ENCODE data around the gene ARSB. TPM values are rescaled to one million over a fixed set of nuclear protein-coding genes. Genes with fewer than 3 reads are reported as not detected.

Gene ARSB
- total RNA-seq, 2 experiments from 2014 or later = 9.2 TPM

GRCh38 chr5:78793907-78794662, 191.0 kb downstream of the ARSB start:
- no peak overlapping the region for H3K4me2 ChIP-seq (ENCODE audit: low read length)
- TF ChIP-seq CTCF (conservative IDR thresholded peaks at IDR 0.05; ENCODE audit: low read length) (no peak), EZH2phosphoT487 (IDR thresholded peaks at IDR 0.05; ENCODE audit: borderline replicate concordance, low read depth, low read length) (no peak)
- no peak overlapping the region for H3K27ac ChIP-seq (ENCODE audit: low read depth, low read length, poor library complexity, severe bottlenecking)
- ChIA-PET POLR2A (interaction anchor here (1.9 kb wide), 1 partner anchor 13 kb away, joined by 4 read pairs; no protein-coding TSS in a partner anchor), CTCF (ENCODE audit: unreplicated experiment) (no interaction called here)
- no peaks in the 10 kb centered on the region for H3K9me2 ChIP-seq (ENCODE audit: insufficient read depth, low read length)
- intact Hi-C loops (cut with micrococcal nuclease; ENCODE audit: unreplicated experiment) = no loop called here
- no peaks in the 10 kb centered on the region for H3K36me3 ChIP-seq (ENCODE audit: insufficient read depth, low read length)
- no peaks in the 10 kb centered on the region for H3K79me2 ChIP-seq (ENCODE audit: insufficient read depth, low read depth, low read length)
- no peaks in the 10 kb centered on the region for H4K20me1 ChIP-seq (ENCODE audit: insufficient read depth, low read length)
- DNase-seq (ENCODE audit: low spot score) = no peak
- no peaks in the 10 kb centered on the region for H3K9me3 ChIP-seq (ENCODE audit: low read length)
- H3K4me3 ChIP-seq (ENCODE audit: low read depth, low read length, poor library complexity, severe bottlenecking) = no peak overlapping the region
- H3K4me1 ChIP-seq (ENCODE audit: insufficient read depth, low read length, poor library complexity, severe bottlenecking) = peaks cover 55% of the 10 kb centered on the region
- peak overlapping the region; percentile 18; the same call in 1 of the 2 replicates for H2AFZ ChIP-seq (ENCODE audit: low read length)
- no TSS peak for BruUV-seq (replicated peaks)

GRCh38 chr5:78792345-78793055, 192.6 kb downstream of the ARSB start:
- TF ChIP-seq EZH2phosphoT487 (IDR thresholded peaks at IDR 0.05; ENCODE audit: borderline replicate concordance, low read depth, low read length) = no peak
- TF ChIP-seq CTCF (conservative IDR thresholded peaks at IDR 0.05; ENCODE audit: low read length) = no peak
- intact Hi-C loops (cut with micrococcal nuclease; ENCODE audit: unreplicated experiment) = no loop called here
- Histone ChIP-seq H3K9me2 (ENCODE audit: insufficient read depth, low read length) (no peaks in the 10 kb centered on the region), H3K36me3 (ENCODE audit: insufficient read depth, low read length) (no peaks in the 10 kb centered on the region), H3K4me2 (ENCODE audit: low read length) (peak overlapping the region; percentile 64), H4K20me1 (ENCODE audit: insufficient read depth, low read length) (no peaks in the 10 kb centered on the region), H3K4me1 (ENCODE audit: insufficient read depth, low read length, poor library complexity, severe bottlenecking) (peaks cover 55% of the 10 kb centered on the region), H2AFZ (ENCODE audit: low read length) (peak overlapping the region; percentile 71; the same call in 1 of the 2 replicates), H3K4me3 (ENCODE audit: low read depth, low read length, poor library complexity, severe bottlenecking) (peak overlapping the region; percentile 33), H3K27ac (ENCODE audit: low read depth, low read length, poor library complexity, severe bottlenecking) (peak overlapping the region; percentile 39), H3K79me2 (ENCODE audit: insufficient read depth, low read depth, low read length) (no peaks in the 10 kb centered on the region), H3K9me3 (ENCODE audit: low read length) (no peaks in the 10 kb centered on the region)
- CTCF ChIA-PET (ENCODE audit: unreplicated experiment) = interaction anchor here (0.6 to 0.8 kb wide), 3 partner anchors 65 to 1199 kb away, joined by 3 to 7 read pairs (median 3); no protein-coding TSS in a partner anchor
- POLR2A ChIA-PET = interaction anchor here (0.6 to 1.9 kb wide), 15 partner anchors 11 to 259 kb away, joined by 3 to 10 read pairs (median 4); no protein-coding TSS in a partner anchor
- peak; percentile 45 for DNase-seq (ENCODE audit: low spot score)
- BruUV-seq (replicated peaks) = no TSS peak

Data from OCI-LY7 (cell line).